Panc1 (cell line): ENCODE measurements around the gene SOAT1. TPM values are rescaled to one million over a fixed set of nuclear protein-coding genes. Genes with fewer than 3 reads are reported as not detected.

Experiments
- ATAC-seq: fragments of 200-7000 bp; cut with Tn5 transposase; 2 replicates; pipeline ENCODE4 v1.9.1; 2020; ENCODE audit warnings: mild to moderate bottlenecking, moderate library complexity
- BruUV-seq: library from RNA; stranded (reverse); fragments of 400-500 nt; replicated peaks from 2 replicates; lab custom pipeline; 2021; lab: Mats Ljungman, UMichigan
- CTCF ChIA-PET: fragments of 300-600 bp; sonication (Branson Sonifier 250); formaldehyde crosslinking; loops from one replicate; lab custom pipeline; 2022; ENCODE audit warnings: antibody characterized with exemption; lab: Charles Lee
- POLR2A ChIA-PET: fragments of 300-600 bp; sonication (Branson Sonifier 250); formaldehyde crosslinking; loops from one replicate; lab custom pipeline; 2022; ENCODE audit warnings: antibody characterized with exemption; lab: Charles Lee
- DNase-seq: peaks from one replicate; pipeline ENCODE4 v3.0.0-alpha.2; 2010; ENCODE audit warnings: low read depth, low spot score
- H3K27ac ChIP-seq: 2 replicates; pipeline ENCODE4 v1.5.1; 2011; ENCODE audit warnings: mild to moderate bottlenecking, low read length, inconsistent platforms
- H3K27me3 ChIP-seq: fragments of 200-500 bp; sonication (Bioruptor generic); 2 replicates; pipeline ENCODE4 v1.6.0; 2014; ENCODE audit warnings: low read length, inconsistent platforms; ENCODE audit not compliant: control insufficient read depth, insufficient read depth
- H3K36me3 ChIP-seq: fragments of 200-500 bp; sonication (Bioruptor generic); 2 replicates; pipeline ENCODE4 v1.5.1; 2014; ENCODE audit warnings: inconsistent platforms, mild to moderate bottlenecking, low read length, moderate library complexity; ENCODE audit not compliant: control insufficient read depth, insufficient read depth
- H3K4me1 ChIP-seq: 2 replicates; pipeline ENCODE4 v1.5.1; 2011; ENCODE audit warnings: inconsistent platforms, mild to moderate bottlenecking, low read length, moderate library complexity; ENCODE audit not compliant: control insufficient read depth, insufficient read depth
- H3K4me3 ChIP-seq, 2 experiments: 2 replicates each; pipeline ENCODE4 v1.5.1; 2011 to 2012; ENCODE audit warnings: low read depth in 2 of 2, low read length in 2 of 2, mild to moderate bottlenecking in 2 of 2, inconsistent platforms in 1 of 2, moderate library complexity in 1 of 2
- H3K9me3 ChIP-seq: fragments of 200-500 bp; sonication (Bioruptor generic); 2 replicates; pipeline ENCODE4 v1.5.1; 2014; ENCODE audit warnings: low read depth, mild to moderate bottlenecking, inconsistent platforms, low read length, moderate library complexity; ENCODE audit not compliant: control insufficient read depth, insufficient read depth
- POLR2AphosphoS5 ChIP-seq: IDR thresholded peaks from 2 replicates; pipeline ENCODE4 v1.6.1; 2012; ENCODE audit warnings: mild to moderate bottlenecking, low read depth, low read length, moderate library complexity
- SIN3A ChIP-seq: IDR thresholded peaks from 2 replicates; pipeline ENCODE4 v1.6.1; 2012; ENCODE audit warnings: low read depth, mild to moderate bottlenecking, low read length, moderate library complexity, borderline replicate concordance; ENCODE audit not compliant: insufficient read depth
- TCF7L2 ChIP-seq: IDR thresholded peaks from 2 replicates; pipeline ENCODE4 v1.6.1; 2011; ENCODE audit warnings: mild to moderate bottlenecking, low read depth, low read length, inconsistent platforms
- in situ Hi-C: cut with HindIII; loops from 2 replicates; pipeline ENCODE4 v1.10.0; 2016; ENCODE audit warnings: low sequenced_read_pairs, low pct_unique_long_range_greater_than_20kb
- intact Hi-C: fragments of 100-400 bp; cut with micrococcal nuclease; formaldehyde crosslinking; loops from one replicate; pipeline ENCODE4 v1.10.0; 2022; ENCODE audit not compliant: unreplicated experiment
- total RNA-seq: library from RNA; stranded (reverse); gene quantifications from one replicate; pipeline ENCODE4 v1.2.1, GENCODE V29; 2021; ENCODE audit not compliant: unreplicated experiment
- TF ChIP-seq, protein P1 (sequence below): fragments of 450-650 bp; IDR thresholded peaks from 2 replicates; pipeline ENCODE4 v1.5.1; 2017; ENCODE audit warnings: mild to moderate bottlenecking
- TF ChIP-seq, protein P2 (sequence below), 2 experiments: IDR thresholded peaks; 2 replicates each; pipeline ENCODE4 v1.6.1; 2011 to 2012; ENCODE audit warnings: low read depth in 2 of 2, control low read depth in 1 of 2, low read length in 1 of 2, mild to moderate bottlenecking in 1 of 2, moderate library complexity in 1 of 2; ENCODE audit not compliant: insufficient read depth in 1 of 2

Gene SOAT1
- total RNA-seq, 1 experiment from 2014 or later = 57.2 TPM

DNA sequence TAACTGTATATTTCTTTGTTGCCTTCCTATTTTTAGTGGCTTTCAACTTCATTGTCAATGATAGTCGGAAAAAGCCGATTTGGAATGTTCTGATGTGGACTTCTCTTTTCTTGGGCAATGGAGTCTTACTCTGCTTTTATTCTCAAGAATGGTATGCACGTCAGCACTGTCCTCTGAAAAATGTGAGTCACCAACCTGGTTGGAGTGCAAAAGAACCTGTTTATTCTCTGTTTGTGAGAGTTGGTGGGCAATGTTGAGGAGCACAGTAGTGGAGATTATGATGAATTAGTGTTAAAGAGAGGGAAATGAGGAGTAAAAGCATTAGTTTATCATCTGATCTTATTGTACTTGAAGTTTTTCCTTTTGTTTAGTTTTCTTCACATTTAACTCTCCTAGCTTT, 57.7 kb downstream of the SOAT1 start:
- in situ Hi-C loops (no loop called here), intact Hi-C loops (no loop called here)
- H3K9me3 ChIP-seq = no peaks in the 10 kb centered on the region
- BruUV-seq = no TSS peak
- TF ChIP-seq TCF7L2 (no peak), POLR2AphosphoS5 (no peak), SIN3A (no peak)
- TF ChIP-seq, protein P1, sequence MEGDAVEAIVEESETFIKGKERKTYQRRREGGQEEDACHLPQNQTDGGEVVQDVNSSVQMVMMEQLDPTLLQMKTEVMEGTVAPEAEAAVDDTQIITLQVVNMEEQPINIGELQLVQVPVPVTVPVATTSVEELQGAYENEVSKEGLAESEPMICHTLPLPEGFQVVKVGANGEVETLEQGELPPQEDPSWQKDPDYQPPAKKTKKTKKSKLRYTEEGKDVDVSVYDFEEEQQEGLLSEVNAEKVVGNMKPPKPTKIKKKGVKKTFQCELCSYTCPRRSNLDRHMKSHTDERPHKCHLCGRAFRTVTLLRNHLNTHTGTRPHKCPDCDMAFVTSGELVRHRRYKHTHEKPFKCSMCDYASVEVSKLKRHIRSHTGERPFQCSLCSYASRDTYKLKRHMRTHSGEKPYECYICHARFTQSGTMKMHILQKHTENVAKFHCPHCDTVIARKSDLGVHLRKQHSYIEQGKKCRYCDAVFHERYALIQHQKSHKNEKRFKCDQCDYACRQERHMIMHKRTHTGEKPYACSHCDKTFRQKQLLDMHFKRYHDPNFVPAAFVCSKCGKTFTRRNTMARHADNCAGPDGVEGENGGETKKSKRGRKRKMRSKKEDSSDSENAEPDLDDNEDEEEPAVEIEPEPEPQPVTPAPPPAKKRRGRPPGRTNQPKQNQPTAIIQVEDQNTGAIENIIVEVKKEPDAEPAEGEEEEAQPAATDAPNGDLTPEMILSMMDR = no peak
- TF ChIP-seq, protein P2, sequence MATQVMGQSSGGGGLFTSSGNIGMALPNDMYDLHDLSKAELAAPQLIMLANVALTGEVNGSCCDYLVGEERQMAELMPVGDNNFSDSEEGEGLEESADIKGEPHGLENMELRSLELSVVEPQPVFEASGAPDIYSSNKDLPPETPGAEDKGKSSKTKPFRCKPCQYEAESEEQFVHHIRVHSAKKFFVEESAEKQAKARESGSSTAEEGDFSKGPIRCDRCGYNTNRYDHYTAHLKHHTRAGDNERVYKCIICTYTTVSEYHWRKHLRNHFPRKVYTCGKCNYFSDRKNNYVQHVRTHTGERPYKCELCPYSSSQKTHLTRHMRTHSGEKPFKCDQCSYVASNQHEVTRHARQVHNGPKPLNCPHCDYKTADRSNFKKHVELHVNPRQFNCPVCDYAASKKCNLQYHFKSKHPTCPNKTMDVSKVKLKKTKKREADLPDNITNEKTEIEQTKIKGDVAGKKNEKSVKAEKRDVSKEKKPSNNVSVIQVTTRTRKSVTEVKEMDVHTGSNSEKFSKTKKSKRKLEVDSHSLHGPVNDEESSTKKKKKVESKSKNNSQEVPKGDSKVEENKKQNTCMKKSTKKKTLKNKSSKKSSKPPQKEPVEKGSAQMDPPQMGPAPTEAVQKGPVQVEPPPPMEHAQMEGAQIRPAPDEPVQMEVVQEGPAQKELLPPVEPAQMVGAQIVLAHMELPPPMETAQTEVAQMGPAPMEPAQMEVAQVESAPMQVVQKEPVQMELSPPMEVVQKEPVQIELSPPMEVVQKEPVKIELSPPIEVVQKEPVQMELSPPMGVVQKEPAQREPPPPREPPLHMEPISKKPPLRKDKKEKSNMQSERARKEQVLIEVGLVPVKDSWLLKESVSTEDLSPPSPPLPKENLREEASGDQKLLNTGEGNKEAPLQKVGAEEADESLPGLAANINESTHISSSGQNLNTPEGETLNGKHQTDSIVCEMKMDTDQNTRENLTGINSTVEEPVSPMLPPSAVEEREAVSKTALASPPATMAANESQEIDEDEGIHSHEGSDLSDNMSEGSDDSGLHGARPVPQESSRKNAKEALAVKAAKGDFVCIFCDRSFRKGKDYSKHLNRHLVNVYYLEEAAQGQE (IDR thresholded peaks at IDR 0.05; ENCODE audit: insufficient read depth in 1 of 2, low read depth in 2 of 2, low read length in 1 of 2) = no peak
- H3K4me1 ChIP-seq = no peaks in the 10 kb centered on the region
- ATAC-seq (no peak), DNase-seq (no peak)
- H3K4me3 ChIP-seq = no peak overlapping the region
- H3K36me3 ChIP-seq = peaks cover 11% of the 10 kb centered on the region
- H3K27me3 ChIP-seq = no peaks in the 10 kb centered on the region
- ChIA-PET CTCF (no interaction called here), POLR2A (no interaction called here)
- no peak overlapping the region for H3K27ac ChIP-seq

DNA sequence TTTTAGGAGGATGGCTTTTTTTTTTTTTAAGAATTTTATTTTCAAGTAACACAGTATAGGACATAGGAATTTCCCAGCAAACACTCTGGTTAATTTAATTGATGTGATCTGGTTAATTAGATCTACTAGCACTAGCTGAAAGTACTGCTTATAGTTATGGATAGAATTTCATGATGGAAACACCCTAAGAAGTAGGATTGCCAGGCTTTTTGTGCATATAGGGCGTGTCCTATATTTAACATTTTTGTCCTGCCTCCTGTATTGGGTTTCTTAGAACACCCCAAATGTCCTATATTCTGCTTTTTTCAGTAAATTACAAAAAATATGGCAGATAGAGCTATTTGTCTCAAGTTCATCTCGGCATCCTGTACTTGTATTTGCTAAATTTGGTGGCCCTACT, 58.6 kb downstream of the SOAT1 start:
- CTCF ChIA-PET = no interaction called here

More for the DNA sequence above, 58.6 kb downstream of the SOAT1 start:
- DNase-seq (no peak), ATAC-seq (no peak)
- Histone ChIP-seq H3K4me1 (no peaks in the 10 kb centered on the region), H3K27ac (no peak overlapping the region), H3K27me3 (no peaks in the 10 kb centered on the region), H3K4me3 (no peak overlapping the region), H3K9me3 (no peaks in the 10 kb centered on the region), H3K36me3 (peaks cover 11% of the 10 kb centered on the region)
- TF ChIP-seq TCF7L2 (no peak), POLR2AphosphoS5 (no peak), SIN3A (no peak)
- TF ChIP-seq, protein P1 = no peak
- TF ChIP-seq, protein P2 (IDR thresholded peaks at IDR 0.05; ENCODE audit: insufficient read depth in 1 of 2, low read depth in 2 of 2, low read length in 1 of 2) = no peak
- no TSS peak for BruUV-seq
- in situ Hi-C loops = no loop called here
- intact Hi-C loops = no loop called here
- POLR2A ChIA-PET = no interaction called here
